Hepatocyte (in vitro differentiated cells): ENCODE data around the gene KCNJ1.

Experiments used
- EZH2 ChIP-seq: fragments of 200-600 bp; sonication (generic); IDR thresholded peaks from 2 replicates; pipeline ENCODE4 v1.6.1; 2016; ENCODE audit warnings: antibody characterized with exemption, mild to moderate bottlenecking, borderline replicate concordance
- EZH2phosphoT487 ChIP-seq: fragments of 200-600 bp; sonication (generic); IDR thresholded peaks from one replicate; pipeline ENCODE4 v1.6.1; 2018; ENCODE audit warnings: antibody characterized with exemption, mild to moderate bottlenecking, low read depth, moderate library complexity; ENCODE audit not compliant: unreplicated experiment, severe bottlenecking
- TF ChIP-seq, protein P1 (sequence below): fragments of 200-600 bp; sonication (generic); IDR thresholded peaks from 2 replicates; pipeline ENCODE4 v1.5.1; 2016; ENCODE audit warnings: antibody characterized with exemption, mild to moderate bottlenecking; ENCODE audit not compliant: poor library complexity

DNA sequence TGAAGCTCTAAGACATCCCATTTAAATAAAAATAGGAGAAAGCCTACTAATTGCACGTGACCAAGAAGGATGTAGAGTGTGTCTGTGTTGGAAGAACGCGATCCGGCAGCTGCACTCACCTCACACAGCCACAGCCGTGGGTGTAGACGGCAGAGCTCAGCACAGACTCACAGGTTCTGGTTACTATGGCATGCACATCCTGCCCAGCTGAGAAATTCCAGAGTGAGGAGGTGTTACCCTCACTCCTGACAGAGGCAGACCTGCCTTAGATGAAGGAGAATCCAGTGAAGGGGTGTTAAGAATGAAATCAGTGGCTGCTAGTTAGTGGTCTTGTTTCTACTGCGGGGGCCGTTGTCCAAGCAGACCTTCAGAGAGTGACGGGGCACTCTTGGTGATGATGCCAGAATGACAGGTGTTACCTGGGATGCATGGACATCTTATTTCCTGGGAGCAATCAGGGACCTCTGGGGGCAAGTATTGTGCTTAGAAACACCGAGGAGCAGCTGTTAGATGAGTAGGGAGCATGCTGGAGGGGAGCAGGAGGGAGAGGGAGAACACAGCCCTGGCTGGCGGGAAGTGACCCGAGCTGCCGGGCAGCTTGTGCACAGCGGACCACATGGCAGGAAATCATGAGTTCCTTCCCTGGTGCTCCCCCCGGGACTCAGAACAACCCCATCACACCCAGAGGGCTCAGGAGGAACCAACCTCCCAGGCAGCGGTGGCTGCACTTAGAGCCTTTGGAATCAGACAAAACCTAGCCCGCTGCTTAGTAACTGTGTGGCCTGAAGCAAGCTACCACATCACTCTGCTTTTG, 36.4 kb upstream of the KCNJ1 start:
- TF ChIP-seq, protein P1, sequence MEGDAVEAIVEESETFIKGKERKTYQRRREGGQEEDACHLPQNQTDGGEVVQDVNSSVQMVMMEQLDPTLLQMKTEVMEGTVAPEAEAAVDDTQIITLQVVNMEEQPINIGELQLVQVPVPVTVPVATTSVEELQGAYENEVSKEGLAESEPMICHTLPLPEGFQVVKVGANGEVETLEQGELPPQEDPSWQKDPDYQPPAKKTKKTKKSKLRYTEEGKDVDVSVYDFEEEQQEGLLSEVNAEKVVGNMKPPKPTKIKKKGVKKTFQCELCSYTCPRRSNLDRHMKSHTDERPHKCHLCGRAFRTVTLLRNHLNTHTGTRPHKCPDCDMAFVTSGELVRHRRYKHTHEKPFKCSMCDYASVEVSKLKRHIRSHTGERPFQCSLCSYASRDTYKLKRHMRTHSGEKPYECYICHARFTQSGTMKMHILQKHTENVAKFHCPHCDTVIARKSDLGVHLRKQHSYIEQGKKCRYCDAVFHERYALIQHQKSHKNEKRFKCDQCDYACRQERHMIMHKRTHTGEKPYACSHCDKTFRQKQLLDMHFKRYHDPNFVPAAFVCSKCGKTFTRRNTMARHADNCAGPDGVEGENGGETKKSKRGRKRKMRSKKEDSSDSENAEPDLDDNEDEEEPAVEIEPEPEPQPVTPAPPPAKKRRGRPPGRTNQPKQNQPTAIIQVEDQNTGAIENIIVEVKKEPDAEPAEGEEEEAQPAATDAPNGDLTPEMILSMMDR = no peak
- TF ChIP-seq EZH2phosphoT487 = no peak
- TF ChIP-seq EZH2 = no peak
